Kidney (tissue), 14 donors: ENCODE data around the gene SORCS2. TPM values are rescaled to one million over a fixed set of nuclear protein-coding genes. Genes with fewer than 3 reads are reported as not detected.

Source experiments
- DNase-seq, 5 donors: peaks; one replicate each; pipeline ENCODE4 v3.0.0-alpha.2; 2013 to 2020
- FAIRE-seq: peaks from 2 replicates; lab custom pipeline; 2012; peaks lifted over from hg19 to GRCh38; lab: Jason Lieb, UNC
- H3K27ac ChIP-seq, 2 donors: one replicate each; pipeline ENCODE4 v1.7.0; 2013; ENCODE audit warnings: low read depth in 2 of 2, low read length in 2 of 2, inconsistent platforms in 1 of 2
- H3K27me3 ChIP-seq: one replicate; pipeline ENCODE4 v1.7.1; 2013; ENCODE audit warnings: low read length, inconsistent platforms; ENCODE audit not compliant: control insufficient read depth, insufficient read depth
- H3K36me3 ChIP-seq, 3 donors: one replicate each; pipeline versions ENCODE4 v1.7.0 to v1.7.1; 2013; ENCODE audit warnings: low read length in 3 of 3, control low read depth in 1 of 3, inconsistent platforms in 1 of 3; ENCODE audit not compliant: insufficient read depth in 3 of 3, control insufficient read depth in 2 of 3
- H3K4me1 ChIP-seq, 3 donors: one replicate each; pipeline versions ENCODE4 v1.7.0 to v1.7.1; 2013; ENCODE audit warnings: low read length in 3 of 3, inconsistent platforms in 1 of 3, low read depth in 1 of 3; ENCODE audit not compliant: control insufficient read depth in 2 of 3, insufficient read depth in 2 of 3
- H3K4me3 ChIP-seq, 3 donors: one replicate each; pipeline versions ENCODE4 v1.7.0 to v1.8.1; 2013; ENCODE audit warnings: low read length in 3 of 3, control low read depth in 1 of 3, inconsistent platforms in 1 of 3
- H3K9ac ChIP-seq, 3 donors: one replicate each; pipeline versions ENCODE4 v1.7.0 to v1.7.1; 2013; ENCODE audit warnings: low read length in 3 of 3, control low read depth in 1 of 3, inconsistent platforms in 1 of 3
- H3K9me3 ChIP-seq, 3 donors: one replicate each; pipeline versions ENCODE4 v1.7.0 to v1.7.1; 2013; ENCODE audit warnings: low read length in 3 of 3, control low read depth in 1 of 3, inconsistent platforms in 1 of 3; ENCODE audit not compliant: control insufficient read depth in 2 of 3, insufficient read depth in 1 of 3
- intact Hi-C: fragments of 100-400 bp; cut with DNase I; formaldehyde crosslinking; loops from one replicate; pipeline ENCODE4 v1.11.1; 2022
- polyA plus RNA-seq: library from polyadenylated mRNA; stranded (reverse); fragments of 350-450 nt; fragmentation: Illumina TruSeq; extraction: RNeasy Lipid Tissue Mini Kit (QIAGEN cat#74804); gene quantifications from one replicate; pipeline ENCODE4 v1.2.3, GENCODE V29; 2014; ENCODE audit warnings: low read depth, low replicate concordance; ENCODE audit not compliant: insufficient read depth
- total RNA-seq: library from RNA; stranded (reverse); fragmentation: NEBNext Ultra II Directional; extraction: Animal tissue kit (Norgen Biotek cat#: 25700); gene quantifications from one replicate; pipeline ENCODE4 v1.2.1, GENCODE V29; 2021
- TF ChIP-seq, protein P1 (sequence below): IDR thresholded peaks from 3 replicates; pipeline ENCODE4 v1.5.1; 2012; ENCODE audit warnings: mild to moderate bottlenecking, moderate library complexity, borderline replicate concordance; ENCODE audit not compliant: insufficient read depth; ENCODE audit errors: extremely low read depth
- donor health status: control.
- donor health status: control.
- donor health status: control.
- donor health status: control.
- donor health status: control.
- donor health status: DM: yes; HTN: yes; CAD: no.
- donor health status: Normal renal cell carcinoma (clear cell type).

Gene SORCS2
- total and polyA plus RNA-seq, 2 donors from 2014 or later = 6.1 to 9.1 TPM

DNA sequence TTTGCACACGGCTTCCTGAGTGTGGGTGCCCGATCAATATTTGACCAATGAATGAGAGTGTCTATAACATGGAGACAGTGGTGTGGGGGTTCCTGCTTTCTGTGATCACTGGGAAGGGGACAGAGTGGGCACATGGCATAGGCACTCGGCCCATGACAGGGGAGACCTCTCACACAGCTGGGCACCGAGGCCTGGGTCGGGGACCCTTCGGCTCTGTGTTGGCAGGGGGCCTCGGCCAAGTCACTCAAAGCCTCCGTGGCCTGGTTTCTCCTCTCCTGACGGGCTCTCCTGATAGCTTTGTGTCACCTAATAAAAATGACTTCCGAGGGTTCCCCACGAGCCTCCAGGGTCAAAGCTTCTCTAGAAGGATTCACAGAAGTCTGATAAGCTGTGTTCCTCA, 286.3 kb downstream of the SORCS2 start:
- Histone ChIP-seq H3K27me3 (no peaks in the 10 kb centered on the region), H3K9me3 (no peaks in the 10 kb centered on the region), H3K4me3 (no peak overlapping the region), H3K36me3 (no peaks in the 10 kb centered on the region), H3K27ac (no peak overlapping the region), H3K4me1 (no peaks in the 10 kb centered on the region), H3K9ac (no peak overlapping the region)
- FAIRE-seq (no peak), DNase-seq (no peak)
- intact Hi-C loops = no loop called here
- TF ChIP-seq, protein P1, sequence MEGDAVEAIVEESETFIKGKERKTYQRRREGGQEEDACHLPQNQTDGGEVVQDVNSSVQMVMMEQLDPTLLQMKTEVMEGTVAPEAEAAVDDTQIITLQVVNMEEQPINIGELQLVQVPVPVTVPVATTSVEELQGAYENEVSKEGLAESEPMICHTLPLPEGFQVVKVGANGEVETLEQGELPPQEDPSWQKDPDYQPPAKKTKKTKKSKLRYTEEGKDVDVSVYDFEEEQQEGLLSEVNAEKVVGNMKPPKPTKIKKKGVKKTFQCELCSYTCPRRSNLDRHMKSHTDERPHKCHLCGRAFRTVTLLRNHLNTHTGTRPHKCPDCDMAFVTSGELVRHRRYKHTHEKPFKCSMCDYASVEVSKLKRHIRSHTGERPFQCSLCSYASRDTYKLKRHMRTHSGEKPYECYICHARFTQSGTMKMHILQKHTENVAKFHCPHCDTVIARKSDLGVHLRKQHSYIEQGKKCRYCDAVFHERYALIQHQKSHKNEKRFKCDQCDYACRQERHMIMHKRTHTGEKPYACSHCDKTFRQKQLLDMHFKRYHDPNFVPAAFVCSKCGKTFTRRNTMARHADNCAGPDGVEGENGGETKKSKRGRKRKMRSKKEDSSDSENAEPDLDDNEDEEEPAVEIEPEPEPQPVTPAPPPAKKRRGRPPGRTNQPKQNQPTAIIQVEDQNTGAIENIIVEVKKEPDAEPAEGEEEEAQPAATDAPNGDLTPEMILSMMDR = no peak

DNA sequence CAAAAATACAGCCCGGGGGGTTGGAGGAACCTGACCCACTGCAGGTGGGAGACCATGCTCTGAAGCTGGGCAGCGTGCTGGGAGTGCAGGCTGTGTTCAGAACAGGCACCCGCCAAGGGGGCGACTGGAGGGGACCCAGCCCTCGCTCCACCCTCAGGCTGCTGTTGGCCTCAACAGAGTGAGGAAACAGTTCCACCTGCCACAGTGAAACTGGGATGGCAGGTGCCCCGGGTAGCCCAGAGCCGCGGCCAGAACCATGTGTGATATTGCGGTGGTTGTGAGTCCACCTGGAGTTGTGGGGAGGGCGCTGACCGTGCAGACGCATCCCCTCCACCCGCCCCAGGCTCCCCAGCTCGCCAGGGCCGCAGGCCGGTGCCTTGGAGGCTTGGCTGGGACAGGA, 288.1 kb downstream of the SORCS2 start:
- DNase-seq (no peak), FAIRE-seq (no peak)
- H3K4me3 ChIP-seq = no peak overlapping the region
- no peaks in the 10 kb centered on the region for H3K9me3 ChIP-seq
- H3K27ac ChIP-seq = no peak overlapping the region
- intact Hi-C loops = no loop called here
- no peaks in the 10 kb centered on the region for H3K36me3 ChIP-seq
- H3K27me3 ChIP-seq = no peaks in the 10 kb centered on the region
- H3K9ac ChIP-seq = no peak overlapping the region
- TF ChIP-seq, protein P1 = no peak
- no peaks in the 10 kb centered on the region for H3K4me1 ChIP-seq

DNA sequence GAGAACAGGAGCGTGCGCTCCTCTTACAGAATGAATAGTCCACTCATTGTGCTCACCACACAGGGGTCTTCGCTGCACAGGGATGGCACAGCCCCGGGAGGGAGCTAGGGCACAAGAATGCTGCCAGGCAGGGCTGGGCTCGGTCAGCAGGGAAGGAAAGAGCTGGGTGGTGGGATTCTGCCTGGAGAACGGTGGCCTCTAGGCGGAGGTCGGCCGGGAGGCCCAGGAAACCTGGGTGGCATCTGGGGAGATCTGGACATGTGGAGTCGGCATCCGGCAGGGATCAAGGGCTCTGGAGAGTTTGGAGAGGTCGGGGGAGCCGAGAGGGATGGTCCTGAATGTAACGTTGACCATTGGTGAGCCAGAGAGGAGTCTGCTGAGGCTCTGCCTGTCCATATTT, 288.9 kb downstream of the SORCS2 start:
- DNase-seq = no peak

More for the DNA sequence above, 288.9 kb downstream of the SORCS2 start:
- H3K27me3 ChIP-seq = no peaks in the 10 kb centered on the region
- no peaks in the 10 kb centered on the region for H3K9me3 ChIP-seq
- FAIRE-seq = no peak
- TF ChIP-seq, protein P1 = no peak
- no peak overlapping the region for H3K4me3 ChIP-seq
- H3K9ac ChIP-seq = no peak overlapping the region
- no peaks in the 10 kb centered on the region for H3K4me1 ChIP-seq
- intact Hi-C loops = no loop called here
- no peaks in the 10 kb centered on the region for H3K36me3 ChIP-seq
- no peak overlapping the region for H3K27ac ChIP-seq
